ENCODE data around the gene CTCFL.
A peak's percentile ranks its signal among the peaks of the same experiment; 100 is the strongest.

The CTCFL gene

DNA sequence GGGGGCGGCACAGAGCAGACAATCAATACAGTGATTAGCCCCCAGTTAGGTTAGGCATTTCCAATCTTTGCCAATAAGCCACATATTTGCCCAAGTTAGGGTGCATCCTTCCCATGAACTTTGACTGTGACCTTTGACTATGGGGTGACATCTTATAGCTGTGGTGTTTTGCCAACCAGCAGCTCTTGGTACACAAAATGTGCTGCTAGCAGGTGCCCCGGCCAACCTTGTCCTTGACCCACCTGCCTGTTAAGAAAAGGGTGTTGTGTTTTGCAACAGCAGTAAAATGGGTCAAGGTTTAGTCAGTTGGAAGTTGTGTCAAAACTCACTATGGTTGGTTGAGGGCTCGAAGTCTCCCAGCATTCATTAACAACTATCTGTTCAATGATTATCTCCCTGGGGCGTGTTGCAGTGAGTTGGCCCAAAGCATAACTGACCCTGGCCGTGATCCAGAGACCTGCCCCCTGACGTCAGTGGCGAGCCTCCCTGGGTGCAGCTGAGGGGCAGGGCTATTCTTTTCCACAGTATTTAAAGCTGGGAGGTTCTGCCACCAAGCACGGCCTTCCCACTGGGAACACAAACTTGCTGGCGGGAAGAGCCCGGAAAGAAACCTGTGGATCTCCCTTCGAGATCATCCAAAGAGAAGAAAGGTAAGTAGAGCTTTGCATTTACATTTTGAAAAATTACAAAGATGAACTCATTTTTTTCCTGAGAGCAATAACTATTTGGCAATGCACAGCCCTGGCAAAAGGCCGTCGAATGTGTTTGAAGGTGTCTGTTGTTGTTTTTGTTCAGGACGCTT is 35.8 kb upstream of the CTCFL start, which contains the start of gene PCK1:
PCK1 (plus strand) TSS at position 557 of the 802 bp plus-strand sequence. CDS start 302 bp downstream, outside the sequence.
- DNase-seq, result peak; percentile 11

DNA sequence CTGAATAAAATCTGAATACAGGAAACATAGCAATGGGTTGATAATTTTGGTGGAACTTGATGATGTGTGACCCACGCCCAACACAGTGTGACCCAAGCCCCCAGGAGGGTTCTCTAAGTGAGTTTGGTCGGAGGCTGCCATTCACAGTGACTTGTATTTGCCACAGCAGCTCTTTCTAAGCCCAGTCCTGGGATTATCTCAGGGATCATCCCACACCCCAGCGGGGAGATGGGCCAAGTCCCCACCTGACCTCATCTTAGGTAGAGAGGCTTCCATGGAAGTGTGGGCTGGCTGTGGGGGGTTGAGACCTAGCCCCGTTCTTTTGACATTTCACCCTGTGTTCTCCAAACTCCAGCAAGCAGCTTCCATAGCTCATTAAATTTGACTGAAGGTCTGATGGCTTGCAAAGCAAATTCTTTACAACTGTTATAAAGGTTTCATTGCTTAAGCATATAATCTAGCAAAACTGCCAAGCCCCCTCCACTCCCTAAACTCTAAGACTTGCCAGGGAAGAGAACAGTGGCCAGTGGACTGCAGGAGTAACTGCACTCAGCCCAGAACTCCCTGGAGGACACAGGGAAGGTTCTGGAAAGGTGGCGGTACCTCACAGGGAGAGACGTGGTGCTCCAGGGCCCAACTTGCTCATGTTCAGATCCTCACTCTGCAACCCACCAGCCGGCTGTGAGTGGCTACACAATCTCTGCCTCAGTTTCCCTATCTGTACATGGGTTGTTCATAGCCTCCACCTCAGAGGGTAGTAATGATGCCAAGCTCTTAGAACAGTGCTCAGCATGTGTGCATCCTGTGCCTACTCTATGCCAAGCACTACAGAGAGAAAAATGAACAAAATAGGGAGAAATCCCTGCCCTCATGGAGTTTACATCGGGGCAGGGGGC is 35.0 kb upstream of the CTCFL start:
- DNase-seq, result no peak

DNA sequence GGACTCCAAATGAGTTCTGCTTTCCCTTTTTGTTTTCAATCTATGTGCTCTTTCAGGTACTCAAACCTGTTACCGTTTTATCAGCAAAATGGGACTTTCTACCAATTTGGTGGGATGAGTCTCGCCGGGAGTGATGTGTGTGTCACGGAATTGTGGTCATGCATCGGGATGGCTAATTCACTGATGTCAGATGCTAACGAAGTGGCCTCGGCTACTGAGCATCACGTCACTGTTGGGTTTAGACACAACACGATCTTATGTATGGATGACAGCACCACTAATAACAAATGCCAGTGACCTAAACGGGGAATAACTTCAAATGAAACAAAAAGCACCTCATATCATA is 34.3 kb upstream of the CTCFL start:
- DNase-seq, result no peak

DNA sequence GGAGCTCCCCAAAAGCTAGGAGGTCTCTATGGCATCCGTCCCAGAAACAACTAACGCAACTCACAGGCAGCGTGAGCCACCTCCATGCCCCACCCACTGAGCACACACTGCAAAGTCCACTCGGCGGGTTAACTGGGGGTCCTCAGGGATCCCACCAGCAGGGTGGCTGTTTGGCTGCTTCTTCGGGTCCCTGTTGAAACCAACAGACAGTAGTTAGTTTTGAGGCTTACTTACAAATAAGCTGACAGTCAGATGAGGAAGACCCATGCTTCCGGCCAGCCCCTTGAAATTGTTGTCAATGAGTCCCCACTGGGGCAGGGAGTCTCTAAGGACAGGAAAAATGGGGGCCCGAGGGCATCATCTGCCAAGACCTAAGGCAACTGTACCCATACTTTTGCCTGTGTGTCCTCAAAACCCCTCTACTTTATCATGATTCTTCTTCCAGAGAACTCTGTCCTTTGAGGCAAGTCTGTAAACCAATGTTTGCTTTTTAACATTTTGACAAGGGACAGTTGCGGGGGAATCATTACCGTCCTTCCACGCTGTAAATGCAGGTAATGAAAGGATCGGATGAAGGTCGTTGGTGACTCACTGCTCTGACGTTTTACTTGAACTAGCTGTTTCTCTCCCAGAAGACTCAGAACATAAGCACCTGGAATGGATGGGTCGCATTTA is 33.8 kb upstream of the CTCFL start:
- DNase-seq, result no peak

DNA sequence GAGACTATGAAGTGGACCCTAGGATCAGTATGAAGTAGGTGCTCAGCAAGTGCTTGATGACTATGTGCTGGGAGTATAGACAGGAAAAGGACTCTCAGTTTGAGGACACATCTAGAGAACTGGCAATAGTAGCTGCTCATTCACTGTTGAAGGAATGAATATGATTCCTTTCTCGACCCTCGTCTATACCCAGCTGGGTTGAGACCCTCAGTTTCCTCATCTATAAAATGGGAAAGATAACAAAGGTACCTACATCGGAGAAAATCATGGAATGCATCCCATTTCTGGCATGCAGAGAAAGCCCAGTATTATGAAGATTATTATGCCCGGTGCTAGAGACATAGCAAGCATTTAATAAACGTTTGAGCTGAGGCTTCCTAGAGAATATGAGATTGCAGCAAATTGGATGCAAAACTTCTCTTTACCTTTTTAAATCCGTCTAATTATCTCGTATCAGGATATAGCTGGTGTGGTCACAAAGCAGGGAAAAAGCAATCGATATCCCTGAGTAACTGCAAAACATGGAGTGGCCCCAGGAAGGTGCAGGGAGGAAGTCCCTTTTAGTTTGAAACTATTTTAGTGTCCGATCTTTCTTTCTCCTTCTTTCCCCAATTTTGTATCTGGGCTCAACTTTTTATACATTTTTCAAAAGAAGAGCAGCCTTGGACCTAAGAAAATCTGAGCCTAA is 33.1 kb upstream of the CTCFL start:
- DNase-seq, result no peak

DNA sequence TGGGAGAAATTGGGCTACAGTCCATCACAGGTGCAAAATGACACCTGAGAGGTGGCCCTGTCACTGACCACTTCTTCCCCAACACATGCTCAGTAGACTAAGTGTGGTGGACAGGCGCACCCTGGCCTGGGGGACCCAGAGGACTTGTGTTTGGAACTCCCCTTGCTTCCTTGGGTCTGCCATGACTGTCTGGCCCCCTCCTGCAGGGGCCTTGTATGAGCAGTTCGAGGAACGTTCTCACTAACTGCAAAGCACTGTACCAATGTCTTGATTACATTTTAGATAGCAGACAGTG is 32.0 kb upstream of the CTCFL start:
- no peak for DNase-seq

DNA sequence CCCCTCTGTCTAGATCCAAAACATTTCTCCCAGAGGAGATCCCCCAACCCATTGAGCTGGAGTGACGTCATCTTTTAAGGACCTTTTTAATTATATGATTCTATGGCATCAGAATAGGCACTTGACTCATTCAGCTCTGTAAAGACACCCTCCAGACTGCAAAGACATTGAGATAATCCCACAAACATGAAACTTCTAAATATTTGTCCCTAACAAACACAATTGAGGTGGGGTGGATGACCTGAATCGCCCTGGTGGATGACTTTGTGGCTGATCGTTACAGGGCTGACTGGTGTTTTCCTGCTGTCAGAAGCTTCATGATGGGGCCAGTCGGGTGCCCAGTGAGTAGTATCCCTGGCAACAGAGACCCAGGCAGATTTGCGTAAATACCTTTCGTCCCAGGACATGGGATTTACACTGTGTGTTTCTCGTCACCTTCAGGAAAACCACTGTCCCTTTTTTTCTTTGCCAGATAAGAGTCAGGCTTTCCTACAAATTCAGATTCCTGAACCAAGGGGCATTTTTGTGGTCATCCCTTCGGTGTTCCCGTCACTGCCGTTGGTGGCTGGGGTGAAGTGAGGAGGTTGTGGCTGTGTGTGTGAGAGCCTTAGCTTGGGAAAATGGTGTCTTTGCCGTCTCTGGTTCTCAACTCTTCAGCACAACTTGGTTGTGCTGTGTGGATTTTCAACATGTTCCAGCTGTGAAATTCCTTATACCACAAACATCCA is 30.7 kb upstream of the CTCFL start:
- DNase-seq, result no peak

DNA sequence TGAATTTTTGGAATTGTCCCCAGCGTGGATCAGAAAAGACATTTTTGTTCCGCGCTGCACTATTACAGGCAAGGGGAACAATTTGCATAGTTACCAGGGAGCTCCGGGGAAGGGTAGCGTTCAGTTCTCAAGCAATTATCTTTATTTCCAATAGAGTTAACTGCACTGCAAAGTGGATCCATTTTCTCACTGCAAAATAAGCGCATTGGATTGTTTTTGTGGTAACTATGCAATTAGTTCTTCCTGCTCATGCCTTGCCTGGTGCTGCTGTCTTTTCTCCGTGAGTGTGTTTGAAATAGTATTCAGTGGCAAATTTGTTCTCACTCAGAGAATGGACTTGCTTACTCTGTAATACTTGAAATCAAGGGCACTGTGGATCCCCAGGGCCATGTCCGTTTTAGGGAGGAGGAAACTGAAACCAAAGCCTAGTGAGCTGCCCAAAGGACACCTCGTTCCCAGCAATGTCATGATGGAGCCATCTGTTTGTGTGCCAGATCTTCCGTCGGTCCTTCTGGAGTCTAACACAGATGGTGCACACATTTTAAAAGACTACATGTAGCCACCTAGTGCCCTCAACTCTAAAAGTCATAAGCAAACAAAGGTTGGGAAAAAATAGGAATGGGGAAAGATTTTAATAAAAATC is 28.6 kb upstream of the CTCFL start:
- no peak for DNase-seq

DNA sequence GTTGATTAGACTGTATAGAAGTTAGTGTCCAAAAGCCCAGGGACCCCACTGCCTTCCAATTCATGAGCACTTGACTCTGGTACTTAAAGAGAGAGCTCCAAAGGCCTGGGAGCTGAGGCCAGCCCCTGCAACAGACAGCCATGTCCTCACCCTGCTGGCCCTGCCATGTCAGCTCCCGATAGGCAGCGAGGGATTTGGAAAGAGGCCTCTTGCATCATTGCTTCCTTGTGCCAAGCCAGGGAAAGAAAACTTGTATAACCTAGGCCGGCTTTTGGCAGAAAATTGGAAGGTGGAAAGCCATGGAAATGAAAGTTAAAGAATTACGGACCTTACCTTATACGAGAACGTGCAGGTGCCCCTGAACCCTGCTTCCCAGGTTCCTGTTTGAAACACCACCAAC is 27.5 kb upstream of the CTCFL start:
- no peak for DNase-seq

DNA sequence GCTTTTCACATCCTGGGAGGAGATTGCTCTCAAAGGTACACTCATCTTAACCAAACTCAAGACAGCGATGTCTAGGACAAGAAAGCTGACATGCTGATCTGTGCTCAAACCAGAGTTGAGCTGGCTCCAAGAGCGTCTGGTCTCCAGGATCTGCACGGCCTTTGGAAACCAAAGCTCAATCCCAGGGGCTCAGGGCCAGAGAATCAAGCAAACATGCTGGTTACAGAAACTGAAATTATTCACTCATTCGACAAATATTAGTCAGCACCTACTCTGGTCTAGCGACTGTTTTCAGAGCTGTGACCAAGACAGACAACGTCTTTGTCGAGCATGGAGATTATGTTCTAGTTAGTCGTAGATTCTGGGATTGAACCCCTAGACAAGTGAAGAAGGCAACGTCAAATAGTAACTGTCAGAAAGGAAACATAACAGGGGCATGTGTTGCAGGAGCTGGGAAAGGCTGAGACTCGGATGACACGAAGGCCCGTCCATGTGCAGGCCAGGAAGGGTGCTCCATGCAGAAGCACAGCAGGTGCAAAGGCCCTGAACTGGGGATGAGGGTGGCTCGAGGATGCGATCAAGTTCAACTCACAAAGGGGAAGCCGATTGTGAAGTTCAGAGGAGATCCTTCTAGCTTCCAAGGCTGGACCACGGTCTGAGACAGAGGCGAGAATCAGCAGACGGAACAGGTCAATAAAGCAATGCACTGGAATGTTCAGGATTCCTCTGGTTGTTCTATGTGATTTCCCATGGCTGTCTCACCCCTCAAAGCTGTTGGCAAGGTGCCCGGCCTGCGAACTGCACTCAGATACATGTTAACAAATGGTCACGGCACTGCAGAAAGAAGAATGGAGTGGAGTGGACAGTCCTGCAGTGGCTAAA is 23.5 kb upstream of the CTCFL start:
- no peak for DNase-seq

DNA sequence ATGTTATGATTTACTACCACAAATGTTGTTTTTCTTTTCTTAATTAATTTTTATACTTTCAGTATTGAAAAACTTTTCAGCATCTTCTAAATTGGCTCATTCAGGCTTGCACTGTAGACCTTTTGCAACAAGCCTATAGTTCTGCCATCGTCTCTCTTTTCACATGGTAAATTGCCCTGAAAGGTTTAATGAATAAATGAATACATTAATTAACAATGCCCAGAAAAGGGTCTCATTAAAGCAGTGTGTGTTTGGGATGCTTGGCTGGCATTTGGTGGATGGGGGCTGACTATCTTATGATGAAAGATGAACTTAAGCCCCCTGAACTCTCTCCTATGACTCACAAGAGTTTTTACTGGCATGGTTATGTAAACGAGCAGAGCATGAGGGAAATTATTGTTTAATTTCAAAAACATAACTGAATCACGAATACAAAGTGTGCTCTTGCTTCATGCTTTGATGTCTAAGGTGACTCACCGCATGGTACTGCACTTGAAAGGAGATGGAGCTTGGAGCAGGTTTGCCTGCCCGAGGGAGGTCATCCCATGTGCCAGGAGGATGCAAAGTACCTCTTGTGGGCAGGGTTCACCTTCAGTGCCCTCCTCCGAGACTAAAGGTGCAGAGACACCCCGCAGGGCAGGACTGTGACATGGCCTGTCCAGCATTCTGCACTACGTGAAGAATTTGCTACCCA is 22.2 kb upstream of the CTCFL start:
- DNase-seq, result no peak

DNA sequence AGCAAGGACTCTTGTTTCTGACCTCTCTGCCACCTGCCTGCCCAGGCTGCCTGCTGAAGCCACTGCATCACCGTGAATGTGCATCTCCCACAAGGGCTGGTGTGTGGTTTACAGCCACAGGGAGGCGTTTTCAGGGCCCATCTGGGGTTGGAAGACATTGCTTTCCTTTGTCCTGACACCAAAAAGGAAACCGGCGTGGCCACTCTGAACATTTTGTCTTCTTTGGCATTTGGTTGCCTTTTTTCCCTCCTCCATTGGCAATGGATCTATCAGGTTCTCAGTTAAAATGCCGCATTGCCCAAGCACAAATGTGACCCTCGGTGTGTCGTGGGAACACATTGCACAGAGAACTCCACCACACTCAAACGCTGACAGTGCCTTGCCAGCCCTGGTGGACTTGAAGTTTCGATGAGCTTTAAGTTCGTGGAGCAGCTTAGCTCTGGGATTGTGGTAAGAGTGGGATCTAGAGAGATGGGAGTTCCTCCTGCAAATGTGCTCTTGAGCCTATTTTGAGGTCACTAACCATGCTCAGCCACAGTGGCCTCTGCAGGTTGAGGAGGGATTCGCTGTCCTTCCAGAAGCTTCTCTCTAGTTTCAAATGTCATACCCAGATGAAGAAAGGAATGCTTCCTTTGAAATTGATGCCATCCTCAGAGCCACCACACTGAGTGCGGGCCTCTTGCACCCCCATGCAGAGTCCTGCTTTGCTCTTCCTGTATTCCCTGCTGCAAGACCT is 21.2 kb upstream of the CTCFL start:
- DNase-seq, result no peak

DNA sequence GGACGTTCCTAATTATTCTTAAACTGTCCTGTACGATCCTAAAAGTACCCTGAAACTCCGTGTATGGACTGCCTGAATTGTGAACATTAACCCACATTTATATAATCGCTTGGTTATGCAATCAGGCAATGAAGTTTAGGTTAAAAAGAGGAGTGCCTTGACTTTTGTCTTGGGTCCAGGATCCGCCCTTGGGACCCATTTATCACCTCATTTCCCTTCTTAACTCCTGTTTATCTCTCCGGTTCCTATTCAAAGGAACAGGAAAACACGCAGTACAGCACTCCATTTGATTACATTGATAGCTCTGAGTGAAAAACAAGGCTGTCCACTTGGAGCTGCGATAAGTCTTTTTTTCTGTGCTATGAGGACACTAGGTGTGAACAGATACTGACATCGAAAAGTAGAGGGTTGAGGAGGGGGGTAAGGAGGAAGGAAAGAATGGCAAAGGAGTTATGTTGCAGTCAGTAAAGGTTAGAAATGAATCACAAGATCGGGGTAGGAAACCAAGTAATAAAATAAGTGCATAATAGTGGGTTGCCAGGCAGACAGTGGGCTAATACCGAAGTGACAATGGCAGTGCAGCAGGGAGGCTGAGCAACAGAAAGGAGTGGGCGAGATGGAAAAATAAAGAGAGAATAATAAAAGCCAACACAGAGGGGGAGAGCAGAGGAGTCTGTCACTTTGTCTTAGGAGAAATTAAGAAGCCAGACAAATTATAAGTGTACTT is 20.1 kb upstream of the CTCFL start:
- DNase-seq, result no peak

DNA sequence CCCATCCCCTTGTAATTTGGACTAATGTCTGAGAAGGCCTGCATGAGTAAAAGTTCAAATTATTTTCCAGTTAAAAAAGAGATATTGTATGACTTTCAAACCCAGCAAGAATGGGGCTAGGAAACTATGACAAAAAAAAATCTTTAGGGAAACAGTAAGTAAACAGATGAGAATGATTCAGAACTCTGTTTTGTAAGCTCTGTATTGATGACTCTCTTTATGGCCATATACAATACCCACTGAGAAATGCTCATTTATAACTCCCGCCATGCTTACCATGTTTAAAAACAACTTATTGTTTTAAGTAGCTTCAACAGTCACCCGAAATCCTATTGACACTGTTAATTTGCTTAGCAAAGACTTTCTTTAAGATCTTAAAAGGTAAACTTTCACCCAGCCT is 18.8 kb upstream of the CTCFL start:
- no peak for DNase-seq

DNA sequence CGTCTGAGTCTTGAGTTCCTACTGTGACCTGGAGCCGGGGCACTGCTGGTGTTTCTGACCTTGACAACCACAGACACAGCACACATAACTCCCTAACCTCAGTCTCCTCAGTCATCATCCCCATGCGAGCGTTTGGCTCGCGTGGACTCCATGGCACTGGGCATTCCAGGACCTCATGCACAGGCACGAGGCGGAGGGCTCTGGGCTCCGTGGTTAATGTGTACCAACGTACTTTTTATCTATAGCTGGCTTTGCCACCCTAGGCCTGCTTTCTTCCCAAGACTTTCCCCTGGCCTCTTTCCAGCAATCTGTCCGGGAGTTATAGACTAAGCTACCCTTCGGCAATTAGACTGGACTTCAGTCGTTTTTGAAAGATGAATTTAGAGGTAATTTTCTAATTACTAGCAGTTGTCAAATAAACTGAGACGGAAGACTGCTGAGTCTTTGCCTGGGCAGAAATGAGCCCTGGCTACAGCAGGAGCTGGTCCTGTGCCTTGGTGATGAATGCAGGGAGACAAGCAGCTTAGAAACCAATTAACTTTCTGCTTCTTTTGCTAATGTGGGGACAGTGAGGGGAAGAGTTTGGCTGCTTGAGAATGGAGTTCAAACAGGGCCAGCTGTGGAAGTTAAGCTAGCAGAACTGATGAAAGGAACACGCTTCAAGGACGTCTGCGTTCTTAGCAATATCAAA is 16.1 kb upstream of the CTCFL start:
- DNase-seq, result no peak

DNA sequence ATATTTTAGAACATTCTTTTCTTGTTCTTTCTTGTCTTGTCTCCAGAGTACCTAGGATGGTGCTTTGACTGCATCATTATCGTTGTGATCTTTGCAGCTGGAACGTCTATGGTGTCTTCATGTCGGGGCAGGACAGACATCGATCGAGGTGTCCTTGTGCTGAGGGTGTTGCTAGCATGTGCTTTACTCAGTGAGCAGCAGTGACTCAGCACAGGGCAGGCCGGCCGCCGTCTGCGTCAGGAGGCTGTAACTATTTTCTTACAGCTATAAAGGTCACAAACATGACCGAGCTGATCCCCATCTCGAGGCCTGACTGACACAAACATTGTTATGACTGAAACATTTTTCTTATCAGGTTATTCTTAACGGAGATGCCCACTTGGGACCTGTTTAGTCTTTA is 14.9 kb upstream of the CTCFL start:
- no peak for DNase-seq

DNA sequence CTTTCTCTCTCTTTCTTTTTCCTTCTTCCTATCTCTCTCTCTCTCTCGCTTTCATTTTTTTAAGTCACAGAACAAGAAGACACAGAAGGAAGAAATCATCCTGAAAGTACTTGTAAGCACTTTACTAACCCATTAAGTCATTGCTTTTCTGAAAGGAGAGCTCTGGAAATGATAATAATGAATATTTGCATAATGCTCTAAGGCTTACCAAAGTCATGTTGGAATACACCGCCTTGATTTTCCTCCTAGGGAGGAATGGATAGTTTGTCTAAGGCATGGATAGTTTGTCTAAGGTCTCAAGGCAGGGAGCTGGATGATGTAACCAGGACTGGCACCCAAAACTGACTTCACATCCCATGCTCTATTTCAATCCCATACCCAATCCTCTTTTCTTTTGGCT is 12.9 kb upstream of the CTCFL start:
- no peak for DNase-seq
